ENCODE measurements around the gene DUSP16. TPM values are rescaled to one million over a fixed set of nuclear protein-coding genes. Genes with fewer than 3 reads are reported as not detected.

Gene DUSP16
- total RNA-seq, 4 donors from 2014 or later: 16.1 to 47.0 (median 40.0) TPM

DNA sequence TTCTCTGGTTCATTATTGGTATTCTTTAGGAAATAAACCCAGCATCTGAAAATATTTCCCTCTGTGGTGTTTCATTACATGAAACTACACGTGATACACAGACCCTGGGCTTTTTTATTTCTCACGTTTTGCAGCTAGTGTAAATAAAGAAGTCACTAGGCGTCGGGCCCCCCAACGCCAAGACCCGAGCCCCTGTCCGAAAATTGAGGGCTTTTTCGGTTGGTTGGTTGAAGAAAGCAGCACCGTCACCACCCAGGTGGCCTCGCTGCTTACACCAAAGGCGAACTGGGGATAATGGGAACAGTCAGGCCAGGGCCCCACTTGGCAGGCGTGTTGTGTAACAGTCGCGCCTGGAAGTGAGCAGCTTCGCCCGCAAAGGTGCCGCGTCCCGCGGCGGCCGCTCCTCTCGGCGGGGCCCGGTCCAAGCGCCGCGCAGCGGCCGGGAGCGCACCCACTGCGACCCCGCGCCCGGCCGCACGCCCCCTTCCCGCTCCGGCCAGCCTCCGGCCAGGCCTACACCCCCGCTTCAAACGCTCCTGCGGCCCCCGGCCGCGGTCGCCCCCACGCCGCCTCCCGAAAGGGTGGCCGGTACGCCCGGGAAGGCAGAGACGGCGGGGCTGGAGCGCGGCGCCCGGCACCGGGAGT is 1.2 kb downstream of the DUSP16 start:
- in situ Hi-C loops (cut with MboI; ENCODE audit: low pct_ligation_motif_present in 1 of 4, low pct_unique_long_range_greater_than_20kb in 1 of 4, low sequenced_read_pairs in 3 of 4) (loop anchor here in 2 of 4 donors (10.0 to 25.0 kb wide), 2 partner anchors 174 to 187 kb away; no protein-coding TSS in a partner anchor), intact Hi-C loops (cut with DNase I; ENCODE audit: low total_unique reads) (loop anchor here (5.0 kb wide), 2 partner anchors 156 to 184 kb away; partner anchors contain the start of gene CDKN1B)
- H3K27ac ChIP-seq: peak overlapping the region; percentile 99 to 100 (median 100)
- peak; percentile 64 for DNase-seq
- no peaks in the 10 kb centered on the region for H3K9me3 ChIP-seq
- TF ChIP-seq POLR2A (IDR thresholded peaks at IDR 0.05) (peak; percentile 47), CTCF (IDR thresholded peaks at IDR 0.05) (peak in 1 of 5 experiments; percentile 7), POLR2AphosphoS5 (IDR thresholded peaks at IDR 0.05) (peak in 2 of 3 donors; percentile 17 to 52), EP300 (IDR thresholded peaks at IDR 0.05; ENCODE audit: low read depth) (no peak)
- WGBS, 2 donors (ENCODE audit: low coverage in 1 of 2): 0 to 1% methylated on average over 7 to 24 of the region's 60 CpGs
- H3K27me3 ChIP-seq: no peaks in the 10 kb centered on the region
- peak overlapping the region; percentile 76 to 93 (median 88) for H3K4me3 ChIP-seq
- no peaks in the 10 kb centered on the region for H3K36me3 ChIP-seq
- peaks cover 0 to 52% (median 32%) of the 10 kb centered on the region in 4 donors for H3K4me1 ChIP-seq

GRCh38 chr12:12560587-12561370 is 1.9 kb downstream of the DUSP16 start:
- in situ Hi-C loops (cut with MboI; ENCODE audit: low pct_ligation_motif_present in 1 of 4, low pct_unique_long_range_greater_than_20kb in 1 of 4, low sequenced_read_pairs in 3 of 4): loop anchor here in 2 of 4 donors (10.0 to 25.0 kb wide), 2 partner anchors 173 to 186 kb away; no protein-coding TSS in a partner anchor

GRCh38 chr12:12559719-12560296 is 2.9 kb downstream of the DUSP16 start:
- no peak for DNase-seq
- 14 to 38% methylated on average over 3 of the region's 3 CpGs for WGBS, 2 donors (ENCODE audit: low coverage in 1 of 2)
- Histone ChIP-seq H3K36me3 (no peaks in the 10 kb centered on the region), H3K27me3 (no peaks in the 10 kb centered on the region), H3K4me1 (peaks cover 0 to 58% (median 32%) of the 10 kb centered on the region in 4 donors), H3K9me3 (no peaks in the 10 kb centered on the region), H3K4me3 (peak overlapping the region in 3 of 4 donors; percentile 4 to 88 (median 76)), H3K27ac (peak overlapping the region; percentile 99 to 100 (median 100))
- TF ChIP-seq EP300 (IDR thresholded peaks at IDR 0.05; ENCODE audit: low read depth) (no peak), POLR2A (IDR thresholded peaks at IDR 0.05) (no peak), CTCF (IDR thresholded peaks at IDR 0.05) (no peak), POLR2AphosphoS5 (IDR thresholded peaks at IDR 0.05) (no peak)
- in situ Hi-C loops (cut with MboI; ENCODE audit: low pct_ligation_motif_present in 1 of 4, low pct_unique_long_range_greater_than_20kb in 1 of 4, low sequenced_read_pairs in 3 of 4) (loop anchor here in 2 of 4 donors (10.0 to 25.0 kb wide), 2 partner anchors 173 to 185 kb away; no protein-coding TSS in a partner anchor), intact Hi-C loops (cut with DNase I; ENCODE audit: low total_unique reads) (loop anchor here (5.0 kb wide), 2 partner anchors 157 to 183 kb away; partner anchors contain the start of gene CDKN1B)

More at GRCh38 chr12:12560587-12561370, 1.9 kb downstream of the DUSP16 start:
- TF ChIP-seq POLR2A (IDR thresholded peaks at IDR 0.05): peak; percentile 87
- peak; percentile 48 to 87 (median 87) for TF ChIP-seq POLR2AphosphoS5 (IDR thresholded peaks at IDR 0.05)
- TF ChIP-seq CTCF (IDR thresholded peaks at IDR 0.05): no peak
- no peak for TF ChIP-seq EP300 (IDR thresholded peaks at IDR 0.05; ENCODE audit: low read depth)
- H3K27me3 ChIP-seq: no peaks in the 10 kb centered on the region
- H3K36me3 ChIP-seq: no peaks in the 10 kb centered on the region
- peak overlapping the region; percentile 99 to 100 (median 100) for H3K27ac ChIP-seq
- intact Hi-C loops (cut with DNase I; ENCODE audit: low total_unique reads): loop anchor here (5.0 kb wide), 2 partner anchors 157 to 183 kb away; partner anchors contain the start of gene CDKN1B
- peak; percentile 68 for DNase-seq
- H3K4me3 ChIP-seq: peak overlapping the region; percentile 76 to 93 (median 88)
- H3K4me1 ChIP-seq: peaks cover 0 to 55% (median 32%) of the 10 kb centered on the region in 4 donors
- no peaks in the 10 kb centered on the region for H3K9me3 ChIP-seq
- 10 to 11% methylated on average over 8 to 9 of the region's 9 CpGs for WGBS, 2 donors (ENCODE audit: low coverage in 1 of 2)

All from transverse colon (tissue), 4 donors.